ENCODE data around the gene C14orf93. TPM values are rescaled to one million over a fixed set of nuclear protein-coding genes. Genes with fewer than 3 reads are reported as not detected.

C14orf93 gene
- total RNA-seq, 4 donors from 2014 or later = 17.1 to 41.2 (median 23.9) TPM

GRCh38 chr14:22991852-22992251 is 18.1 kb downstream of the C14orf93 start:
- in situ Hi-C loops (cut with MboI; ENCODE audit: low pct_ligation_motif_present in 1 of 4, low pct_unique_long_range_greater_than_20kb in 1 of 4, low sequenced_read_pairs in 3 of 4) = loop anchor here in 1 of 4 donors (5.0 kb wide), 1 partner anchor 60 kb away; no protein-coding TSS in a partner anchor
- no peak overlapping the region for H3K27ac ChIP-seq
- DNase-seq = no peak
- H3K9me3 ChIP-seq = no peaks in the 10 kb centered on the region
- TF ChIP-seq POLR2A (IDR thresholded peaks at IDR 0.05) (no peak), CTCF (IDR thresholded peaks at IDR 0.05) (no peak)
- 90 to 97% methylated on average over 7 to 8 of the region's 8 CpGs for WGBS, 2 donors (ENCODE audit: low coverage in 1 of 2)
- no peaks in the 10 kb centered on the region for H3K27me3 ChIP-seq
- no peaks in the 10 kb centered on the region for H3K36me3 ChIP-seq
- H3K4me1 ChIP-seq = peaks cover 0 to 4% (median 0%) of the 10 kb centered on the region in 4 donors
- intact Hi-C loops (cut with DNase I; ENCODE audit: low total_unique reads) = no loop called here
- H3K4me3 ChIP-seq = no peak overlapping the region

DNA sequence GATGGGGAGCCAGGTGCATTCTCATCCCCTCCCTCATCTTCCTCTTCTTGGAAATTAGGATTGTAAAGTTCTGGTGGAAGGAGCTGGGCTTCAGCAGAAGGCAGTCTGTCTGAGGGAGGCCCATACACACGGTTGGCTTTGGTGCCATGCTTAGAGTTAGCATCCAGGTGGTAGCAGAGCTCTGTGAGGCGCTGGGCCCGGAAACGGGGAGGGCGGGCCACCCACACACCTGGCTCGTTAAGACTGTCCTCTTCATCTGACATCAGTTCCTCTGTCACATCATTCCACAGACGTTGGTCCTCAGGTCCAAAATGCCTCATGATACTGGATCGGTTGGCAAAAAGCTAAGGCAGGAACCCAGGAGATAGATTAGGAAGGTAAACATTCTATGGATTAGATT is 22.7 kb downstream of the C14orf93 start:
- Histone ChIP-seq H3K4me1 (peaks cover 0 to 10% (median 4%) of the 10 kb centered on the region in 4 donors), H3K4me3 (no peak overlapping the region), H3K9me3 (no peaks in the 10 kb centered on the region), H3K27me3 (no peaks in the 10 kb centered on the region), H3K36me3 (no peaks in the 10 kb centered on the region), H3K27ac (no peak overlapping the region)
- 82% methylated on average over 8 of the region's 8 CpGs; no CpG with 5 or more reads in 1 of the 2 donors for WGBS, 2 donors (ENCODE audit: low coverage in 1 of 2)
- in situ Hi-C loops (cut with MboI; ENCODE audit: low pct_ligation_motif_present in 1 of 4, low pct_unique_long_range_greater_than_20kb in 1 of 4, low sequenced_read_pairs in 3 of 4) = loop anchor here in 3 of 4 donors (5.0 to 10.0 kb wide), 2 partner anchors 65 to 78 kb away; no protein-coding TSS in a partner anchor
- TF ChIP-seq CTCF (IDR thresholded peaks at IDR 0.05) = no peak
- no peak for TF ChIP-seq POLR2AphosphoS5 (IDR thresholded peaks at IDR 0.05)
- no peak for TF ChIP-seq POLR2A (IDR thresholded peaks at IDR 0.05)
- no peak for TF ChIP-seq EP300 (IDR thresholded peaks at IDR 0.05; ENCODE audit: low read depth)
- no peak for DNase-seq
- intact Hi-C loops (cut with DNase I; ENCODE audit: low total_unique reads) = loop anchor here (2.0 kb wide), 1 partner anchor 72 kb away; no protein-coding TSS in a partner anchor

DNA sequence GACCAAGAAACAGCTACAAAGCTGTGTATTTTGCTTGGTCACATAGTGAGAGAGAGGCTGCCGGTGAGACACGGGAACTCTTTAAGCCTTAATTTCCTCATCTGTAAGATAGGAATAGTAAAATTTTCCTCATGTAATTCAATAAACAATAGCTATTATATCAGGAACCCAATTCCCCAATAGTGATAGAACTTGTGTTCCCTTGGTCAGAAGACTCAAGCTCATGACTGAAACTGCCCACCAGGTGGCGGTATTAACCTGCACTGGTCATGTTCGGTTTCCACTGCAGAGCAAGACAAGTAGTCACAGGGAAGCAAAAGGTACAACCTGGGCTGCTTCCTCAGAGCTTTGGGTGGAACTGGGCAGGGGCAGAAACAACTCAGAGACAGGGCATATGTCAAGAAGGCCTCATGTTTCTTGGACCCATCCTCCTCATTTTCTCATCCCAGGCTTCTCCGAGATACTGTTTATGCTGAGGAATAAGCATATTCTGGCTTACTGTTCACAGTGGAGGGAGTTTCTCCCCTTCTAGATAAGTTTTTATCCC is 23.4 kb downstream of the C14orf93 start:
- H3K36me3 ChIP-seq = no peaks in the 10 kb centered on the region
- peak; percentile 93 for DNase-seq
- no peak overlapping the region for H3K4me3 ChIP-seq
- intact Hi-C loops (cut with DNase I; ENCODE audit: low total_unique reads) (loop anchor here (2.0 kb wide), 1 partner anchor 72 kb away; no protein-coding TSS in a partner anchor), in situ Hi-C loops (cut with MboI; ENCODE audit: low pct_ligation_motif_present in 1 of 4, low pct_unique_long_range_greater_than_20kb in 1 of 4, low sequenced_read_pairs in 3 of 4) (loop anchor here in 3 of 4 donors (5.0 to 10.0 kb wide), 2 partner anchors 66 to 78 kb away; no protein-coding TSS in a partner anchor)
- no peaks in the 10 kb centered on the region for H3K9me3 ChIP-seq
- TF ChIP-seq EP300 (IDR thresholded peaks at IDR 0.05; ENCODE audit: low read depth) (no peak), CTCF (IDR thresholded peaks at IDR 0.05) (peak; percentile 86 to 94 (median 93)), POLR2A (IDR thresholded peaks at IDR 0.05) (no peak), POLR2AphosphoS5 (IDR thresholded peaks at IDR 0.05) (no peak)
- 23 to 26% methylated on average over 5 of the region's 5 CpGs for WGBS, 2 donors (ENCODE audit: low coverage in 1 of 2)
- peaks cover 0 to 17% (median 11%) of the 10 kb centered on the region in 4 donors for H3K4me1 ChIP-seq
- H3K27me3 ChIP-seq = peaks cover 7% of the 10 kb centered on the region
- no peak overlapping the region for H3K27ac ChIP-seq

- Histone ChIP-seq H3K27me3 (peaks cover 13% of the 10 kb centered on the region), H3K4me3 (no peak overlapping the region), H3K27ac (no peak overlapping the region), H3K9me3 (no peaks in the 10 kb centered on the region), H3K4me1 (peaks cover 0 to 22% (median 15%) of the 10 kb centered on the region in 4 donors), H3K36me3 (no peaks in the 10 kb centered on the region)
- no peak for TF ChIP-seq EP300 (IDR thresholded peaks at IDR 0.05; ENCODE audit: low read depth)
- no peak for TF ChIP-seq CTCF (IDR thresholded peaks at IDR 0.05)
- TF ChIP-seq POLR2A (IDR thresholded peaks at IDR 0.05) = no peak
- TF ChIP-seq POLR2AphosphoS5 (IDR thresholded peaks at IDR 0.05) = no peak
- 62 to 74% methylated on average over 2 of the region's 2 CpGs for WGBS, 2 donors (ENCODE audit: low coverage in 1 of 2)
- DNase-seq = no peak
- in situ Hi-C loops (cut with MboI; ENCODE audit: low pct_ligation_motif_present in 1 of 4, low pct_unique_long_range_greater_than_20kb in 1 of 4, low sequenced_read_pairs in 3 of 4) (loop anchor here in 3 of 4 donors (5.0 to 10.0 kb wide), 2 partner anchors 66 to 79 kb away; no protein-coding TSS in a partner anchor), intact Hi-C loops (cut with DNase I; ENCODE audit: low total_unique reads) (loop anchor here (2.0 kb wide), 1 partner anchor 73 kb away; no protein-coding TSS in a partner anchor)
Measured at GRCh38 chr14:22985894-22986507, 23.9 kb downstream of the C14orf93 start.

Measured in transverse colon (tissue), 4 donors.